Endothelial cell of umbilical vein (primary cell): ENCODE data around the gene GPBP1L1. TPM values are rescaled to one million over a fixed set of nuclear protein-coding genes. Genes with fewer than 3 reads are reported as not detected.

Experiments used
- BruUV-seq: library from RNA; stranded (reverse); fragments of 400-500 nt; replicated peaks from 2 replicates; lab custom pipeline; 2021; lab: Mats Ljungman, UMichigan
- CTCF ChIA-PET: fragments of 300-600, 350-600 bp; sonication (Branson Sonifier 250); formaldehyde crosslinking; loops from one replicate; lab custom pipeline; 2021; ENCODE audit warnings: antibody characterized with exemption, inconsistent platforms; lab: Charles Lee
- POLR2A ChIA-PET: fragments of 300-600, 350-600 bp; sonication (Branson Sonifier 250); formaldehyde crosslinking; loops from one replicate; lab custom pipeline; 2021; ENCODE audit warnings: antibody characterized with exemption, inconsistent platforms; lab: Charles Lee
- DNase-seq: peaks from one replicate; pipeline ENCODE4 v3.0.0-alpha.2; 2011; ENCODE audit warnings: low read depth, low spot score
- FAIRE-seq: peaks from 2 replicates; lab custom pipeline; 2011; peaks lifted over from hg19 to GRCh38; lab: Jason Lieb, UNC
- H2AFZ ChIP-seq: 2 replicates; pipeline ENCODE4 v1.6.0; 2012; ENCODE audit warnings: low read depth, low read length, control low read depth, inconsistent platforms
- H3K27ac ChIP-seq: 2 replicates; pipeline ENCODE4 v1.5.1; 2011; ENCODE audit warnings: low read depth, mild to moderate bottlenecking, control low read depth, low read length, moderate library complexity; ENCODE audit not compliant: insufficient read depth
- H3K27me3 ChIP-seq, 2 experiments: 2 replicates each; pipeline versions ENCODE4 v1.6.0 to v1.6.1; 2011; ENCODE audit warnings: low read length in 2 of 2, mixed read lengths in 1 of 2; ENCODE audit not compliant: control insufficient read depth in 2 of 2, insufficient read depth in 2 of 2
- H3K36me3 ChIP-seq, 2 experiments: 2 replicates in 1 of 2; 3 replicates in 1 of 2; pipeline ENCODE4 v1.5.1; 2011; ENCODE audit warnings: low read length in 2 of 2, mild to moderate bottlenecking in 1 of 2, moderate library complexity in 1 of 2; ENCODE audit not compliant: control insufficient read depth in 2 of 2, insufficient read depth in 2 of 2; ENCODE audit errors: extremely low read depth in 1 of 2
- H3K4me1 ChIP-seq: 3 replicates; pipeline ENCODE4 v1.5.1; 2011; ENCODE audit warnings: mild to moderate bottlenecking, low read length; ENCODE audit not compliant: control insufficient read depth, insufficient read depth; ENCODE audit errors: extremely low read depth
- H3K4me2 ChIP-seq: 2 replicates; pipeline ENCODE4 v1.6.1; 2011; ENCODE audit warnings: low read length, control low read depth, mixed read lengths; ENCODE audit not compliant: insufficient read depth
- H3K4me3 ChIP-seq, 3 experiments: fragments of 200-600 bp in 1 of 3; sonication (generic), shearing (Covaris generic) in 1 of 3; replicated peaks in 1 of 3; 2 replicates each; pipeline ENCODE4 v1.5.1; 2011 to 2016; ENCODE audit warnings: control low read depth in 3 of 3, low read length in 3 of 3, mild to moderate bottlenecking in 2 of 3, inconsistent platforms in 1 of 3, low read depth in 1 of 3, moderate library complexity in 1 of 3; ENCODE audit not compliant: insufficient read depth in 1 of 3
- H3K79me2 ChIP-seq: 2 replicates; pipeline ENCODE4 v1.6.0; 2012; ENCODE audit warnings: low read length, inconsistent platforms; ENCODE audit not compliant: control insufficient read depth, insufficient read depth
- H3K9ac ChIP-seq: replicated peaks from 2 replicates; pipeline ENCODE3; 2011; ENCODE audit warnings: low read length, control low read depth; ENCODE audit not compliant: insufficient read depth; ENCODE audit errors: extremely low read depth
- H3K9me1 ChIP-seq: replicated peaks from 3 replicates; pipeline ENCODE4 v1.6.0; 2011; ENCODE audit warnings: mild to moderate bottlenecking, low read length; ENCODE audit not compliant: control insufficient read depth, insufficient read depth; ENCODE audit errors: extremely low read depth
- H3K9me3 ChIP-seq: replicated peaks from 2 replicates; pipeline ENCODE4 v1.5.1; 2012; ENCODE audit warnings: low read length, inconsistent platforms; ENCODE audit not compliant: control insufficient read depth, insufficient read depth
- H4K20me1 ChIP-seq: replicated peaks from 2 replicates; pipeline ENCODE3; 2011; ENCODE audit warnings: mild to moderate bottlenecking, low read length; ENCODE audit not compliant: control insufficient read depth, insufficient read depth; ENCODE audit errors: extremely low read depth
- CTCF ChIP-seq, 2 donors: IDR thresholded peaks; 1 replicate in 1 of 2; 2 replicates in 1 of 2; pipeline ENCODE4 v1.5.1; 2011; ENCODE audit warnings: low read length in 2 of 2, mild to moderate bottlenecking in 2 of 2, moderate library complexity in 2 of 2, control low read depth in 1 of 2, inconsistent platforms in 1 of 2, low read depth in 1 of 2; ENCODE audit not compliant: insufficient read depth in 1 of 2; ENCODE audit errors: extremely low read depth in 1 of 2
- EZH2 ChIP-seq: IDR thresholded peaks from 2 replicates; pipeline ENCODE4 v1.6.1; 2012; ENCODE audit warnings: borderline replicate concordance, low read depth, mild to moderate bottlenecking, moderate library complexity, low read length, inconsistent platforms; ENCODE audit not compliant: severe bottlenecking
- FOS ChIP-seq: IDR thresholded peaks from 2 replicates; pipeline ENCODE4 v1.6.1; 2011; ENCODE audit warnings: mild to moderate bottlenecking, low read length, moderate library complexity, borderline replicate concordance; ENCODE audit not compliant: insufficient read depth
- GATA2 ChIP-seq: IDR thresholded peaks from 2 replicates; pipeline ENCODE4 v1.7.0; 2011; ENCODE audit warnings: low read depth, mild to moderate bottlenecking, moderate library complexity, mixed read lengths, low read length; ENCODE audit not compliant: insufficient read length, insufficient read depth
- MAX ChIP-seq: IDR thresholded peaks from 2 replicates; pipeline ENCODE4 v1.6.1; 2011; ENCODE audit not compliant: insufficient read depth, insufficient read length
- POLR2A ChIP-seq: IDR thresholded peaks from 2 replicates; pipeline ENCODE4 v1.6.1; 2012; ENCODE audit warnings: low read depth, mild to moderate bottlenecking, control low read depth, low read length
- POLR2AphosphoS5 ChIP-seq: IDR thresholded peaks from 2 replicates; pipeline ENCODE4 v1.6.1; 2012; ENCODE audit warnings: low read depth, mild to moderate bottlenecking, control low read depth, low read length, moderate library complexity; ENCODE audit not compliant: insufficient read depth
- dilution Hi-C: fragments of 300-500 bp; cut with MboI; formaldehyde crosslinking; loops from one replicate; pipeline ENCODE4 v1.15.0; 2019; ENCODE audit warnings: low sequenced_read_pairs; ENCODE audit not compliant: extremely low pct_ligation_motif_present
- intact Hi-C: fragments of 100-400 bp; cut with micrococcal nuclease; formaldehyde crosslinking; loops from one replicate; pipeline ENCODE4 v1.10.0; 2022
- polyA plus RNA-seq, 4 experiments: library from polyadenylated mRNA; depleted of rRNA in 3 of 4; stranded (reverse) in 3 of 4; unstranded in 1 of 4; fragments of >200 nt; gene quantifications; 2 replicates each; pipeline versions ENCODE4 v1.2.1 to v1.2.3, GENCODE V29; 2011 to 2012; ENCODE audit warnings: missing spikeins in 1 of 4
- total RNA-seq: library from RNA; stranded (reverse); gene quantifications from 2 replicates; pipeline ENCODE4 v1.2.3, GENCODE V29; 2021

Gene GPBP1L1
- total and polyA plus RNA-seq, 2 donors (not counting 3 experiments of a cell fraction or from before 2014, with no cell fraction given): 35.0 to 89.7 TPM

- Histone ChIP-seq H2AFZ (peak within 1 kb of the TSS; percentile 98), H3K9me3 (no peaks in the 10 kb centered on the region), H4K20me1 (no peaks in the 10 kb centered on the region), H3K4me1 (peaks cover 17% of the 10 kb centered on the region), H3K27ac (peak within 1 kb of the TSS; percentile 81), H3K4me2 (peak within 1 kb of the TSS; percentile 94), H3K79me2 (peaks cover 41% of the 10 kb centered on the region), H3K27me3 (no peaks in the 10 kb centered on the region), H3K36me3 (no peaks in the 10 kb centered on the region), H3K4me3 (peak within 1 kb of the TSS; percentile 62 to 81 (median 67)), H3K9me1 (no peaks in the 10 kb centered on the region), H3K9ac (peak within 1 kb of the TSS; percentile 99)
- dilution Hi-C loops: no loop called here
- ChIA-PET CTCF (interaction anchor here (0.7 to 3.2 kb wide), 5 partner anchors 13 to 259 kb away, joined by 3 to 18 read pairs (median 5); no protein-coding TSS in a partner anchor), POLR2A (interaction anchor here (0.7 to 2.1 kb wide), 12 partner anchors 9 to 103 kb away, joined by 3 to 21 read pairs (median 6); partner anchors contain the start of genes GPBP1L1 and PRDX1)
- DNase-seq (peak; percentile 91), FAIRE-seq (no peak)
- TF ChIP-seq MAX: no peak
- TF ChIP-seq CTCF (IDR thresholded peaks at IDR 0.05; ENCODE audit: extremely low read depth in 1 of 2, insufficient read depth in 1 of 2, low read depth in 1 of 2, low read length in 2 of 2): no peak
- no peak for TF ChIP-seq FOS
- no peak for TF ChIP-seq EZH2
- TF ChIP-seq POLR2AphosphoS5: peak; percentile 98
- TF ChIP-seq POLR2A: peak; percentile 98
- no peak for TF ChIP-seq GATA2
- BruUV-seq: no TSS peak
- intact Hi-C loops: loop anchor here (1.0 to 2.0 kb wide), 7 partner anchors 24 to 297 kb away; partner anchors contain the start of genes GPBP1L1, IPP and MAST2
Observed at GRCh38 chr1:45583666-45584350, 102.5 kb downstream of the GPBP1L1 start, which contains the start of gene NASP. Gene NASP (plus strand): TSS chr1:45584041. CDS start chr1:45584147, 106 bp downstream.
